DND-41 (cell line): ENCODE data around the gene RSPH3.

Experiments used
- ATAC-seq: fragments of 200-7000 bp; cut with Tn5 transposase; 3 replicates; pipeline ENCODE4 v1.9.1; 2021; ENCODE audit warnings: low read depth; ENCODE audit not compliant: insufficient read depth
- DNase-seq: peaks from one replicate; pipeline ENCODE4 v3.0.0-alpha.2; 2020
- H2AFZ ChIP-seq: 2 replicates; pipeline ENCODE4 v1.6.0; 2012; ENCODE audit warnings: low read depth, low read length
- H3K27ac ChIP-seq: 2 replicates; pipeline ENCODE4 v1.5.1; 2012; ENCODE audit warnings: low read length, inconsistent platforms
- H3K27me3 ChIP-seq: fragments of 200-600 bp; sonication (generic); 2 replicates; pipeline ENCODE4 v1.6.0; 2012; ENCODE audit warnings: low read length, mild to moderate bottlenecking, inconsistent platforms; ENCODE audit not compliant: insufficient read depth, poor library complexity
- H3K36me3 ChIP-seq: 2 replicates; pipeline ENCODE4 v1.5.1; 2012; ENCODE audit warnings: low read length, inconsistent platforms; ENCODE audit not compliant: insufficient read depth
- H3K4me1 ChIP-seq: 2 replicates; pipeline ENCODE4 v1.5.1; 2012; ENCODE audit warnings: mild to moderate bottlenecking, low read length; ENCODE audit not compliant: insufficient read depth
- H3K4me2 ChIP-seq: 2 replicates; pipeline ENCODE4 v1.6.0; 2012; ENCODE audit warnings: mild to moderate bottlenecking, moderate library complexity, low read length, inconsistent platforms; ENCODE audit not compliant: insufficient read depth
- H3K4me3 ChIP-seq, 2 experiments: fragments of 200-600 bp in 1 of 2; shearing (Covaris generic) in 1 of 2; 2 replicates each; pipeline ENCODE4 v1.5.1; 2012 to 2016; ENCODE audit warnings: inconsistent platforms in 2 of 2, low read length in 2 of 2, mild to moderate bottlenecking in 2 of 2, low read depth in 1 of 2, moderate library complexity in 1 of 2
- H3K79me2 ChIP-seq: 2 replicates; pipeline ENCODE4 v1.6.0; 2012; ENCODE audit warnings: low read length, inconsistent platforms; ENCODE audit not compliant: insufficient read depth
- H3K9ac ChIP-seq: 2 replicates; pipeline ENCODE4 v1.6.0; 2012; ENCODE audit warnings: low read depth, mild to moderate bottlenecking, inconsistent platforms, low read length, moderate library complexity
- H3K9me3 ChIP-seq: 2 replicates; pipeline ENCODE4 v1.5.1; 2012; ENCODE audit warnings: low read length, moderate library complexity, mild to moderate bottlenecking, inconsistent platforms; ENCODE audit not compliant: insufficient read depth, severe bottlenecking
- H4K20me1 ChIP-seq: 2 replicates; pipeline ENCODE4 v1.6.0; 2012; ENCODE audit warnings: low read length; ENCODE audit not compliant: insufficient read depth
- EZH2 ChIP-seq: IDR thresholded peaks from 3 replicates; pipeline ENCODE4 v1.6.1; 2012; ENCODE audit warnings: borderline replicate concordance, low read depth, mild to moderate bottlenecking, moderate library complexity, low read length, inconsistent platforms; ENCODE audit not compliant: severe bottlenecking
- TF ChIP-seq, protein P1 (sequence below): IDR thresholded peaks from 2 replicates; pipeline ENCODE4 v1.5.1; 2012; ENCODE audit warnings: borderline replicate concordance, low read length, moderate library complexity, mild to moderate bottlenecking; ENCODE audit not compliant: poor library complexity, severe bottlenecking; ENCODE audit errors: extremely low read depth

RSPH3 gene

DNA sequence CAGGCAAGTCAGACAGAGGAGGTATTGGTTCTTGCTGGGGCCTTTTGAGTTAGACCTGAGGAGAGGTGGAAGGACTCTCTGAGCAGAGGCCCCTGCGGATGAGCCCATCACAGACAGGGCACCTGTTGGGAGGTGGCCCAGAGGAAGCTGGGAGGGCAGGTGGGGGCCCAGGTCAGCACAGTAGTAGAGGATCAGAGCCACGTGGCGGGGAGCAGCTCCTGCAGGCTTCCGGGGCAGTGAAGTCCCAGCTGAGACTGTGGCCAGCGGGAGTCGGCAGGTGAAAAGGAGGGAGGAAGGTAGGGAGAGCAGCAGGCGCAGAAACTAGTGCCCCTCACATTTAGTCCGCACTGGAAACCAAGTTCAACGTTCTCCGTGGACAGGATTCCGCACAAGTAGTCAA, 61.8 kb downstream of the RSPH3 start:
- TF ChIP-seq, protein P1, sequence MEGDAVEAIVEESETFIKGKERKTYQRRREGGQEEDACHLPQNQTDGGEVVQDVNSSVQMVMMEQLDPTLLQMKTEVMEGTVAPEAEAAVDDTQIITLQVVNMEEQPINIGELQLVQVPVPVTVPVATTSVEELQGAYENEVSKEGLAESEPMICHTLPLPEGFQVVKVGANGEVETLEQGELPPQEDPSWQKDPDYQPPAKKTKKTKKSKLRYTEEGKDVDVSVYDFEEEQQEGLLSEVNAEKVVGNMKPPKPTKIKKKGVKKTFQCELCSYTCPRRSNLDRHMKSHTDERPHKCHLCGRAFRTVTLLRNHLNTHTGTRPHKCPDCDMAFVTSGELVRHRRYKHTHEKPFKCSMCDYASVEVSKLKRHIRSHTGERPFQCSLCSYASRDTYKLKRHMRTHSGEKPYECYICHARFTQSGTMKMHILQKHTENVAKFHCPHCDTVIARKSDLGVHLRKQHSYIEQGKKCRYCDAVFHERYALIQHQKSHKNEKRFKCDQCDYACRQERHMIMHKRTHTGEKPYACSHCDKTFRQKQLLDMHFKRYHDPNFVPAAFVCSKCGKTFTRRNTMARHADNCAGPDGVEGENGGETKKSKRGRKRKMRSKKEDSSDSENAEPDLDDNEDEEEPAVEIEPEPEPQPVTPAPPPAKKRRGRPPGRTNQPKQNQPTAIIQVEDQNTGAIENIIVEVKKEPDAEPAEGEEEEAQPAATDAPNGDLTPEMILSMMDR: no peak
- TF ChIP-seq EZH2: no peak
- no peaks in the 10 kb centered on the region for H3K4me1 ChIP-seq
- no peak overlapping the region for H3K4me3 ChIP-seq
- H3K79me2 ChIP-seq: no peaks in the 10 kb centered on the region
- ATAC-seq: no peak
- no peak overlapping the region for H3K4me2 ChIP-seq
- no peak overlapping the region for H3K27ac ChIP-seq
- H3K9me3 ChIP-seq: no peaks in the 10 kb centered on the region
- H3K27me3 ChIP-seq: no peaks in the 10 kb centered on the region
- H3K36me3 ChIP-seq: no peaks in the 10 kb centered on the region
- H4K20me1 ChIP-seq: no peaks in the 10 kb centered on the region
- H2AFZ ChIP-seq: no peak overlapping the region
- H3K9ac ChIP-seq: no peak overlapping the region
- DNase-seq: no peak

- Histone ChIP-seq H3K27ac (no peak overlapping the region), H3K4me2 (no peak overlapping the region), H3K79me2 (no peaks in the 10 kb centered on the region), H2AFZ (no peak overlapping the region), H3K36me3 (no peaks in the 10 kb centered on the region), H4K20me1 (no peaks in the 10 kb centered on the region), H3K4me1 (no peaks in the 10 kb centered on the region), H3K27me3 (no peaks in the 10 kb centered on the region), H3K9me3 (no peaks in the 10 kb centered on the region), H3K4me3 (no peak overlapping the region), H3K9ac (no peak overlapping the region)
- no peak for TF ChIP-seq EZH2
- TF ChIP-seq, protein P1: no peak
- ATAC-seq (no peak), DNase-seq (no peak)
These were observed 65.8 kb downstream of the RSPH3 start for GRCh38 chr6:158934157-158934556.

GRCh38 chr6:158933079-158933595, 66.9 kb downstream of the RSPH3 start:
- no peaks in the 10 kb centered on the region for H3K36me3 ChIP-seq
- H4K20me1 ChIP-seq: no peaks in the 10 kb centered on the region
- DNase-seq: no peak
- no peak overlapping the region for H3K4me2 ChIP-seq
- ATAC-seq: no peak
- H3K9ac ChIP-seq: no peak overlapping the region
- no peak for TF ChIP-seq EZH2
- TF ChIP-seq, protein P1: no peak
- no peaks in the 10 kb centered on the region for H3K27me3 ChIP-seq
- no peak overlapping the region for H3K4me3 ChIP-seq
- H2AFZ ChIP-seq: no peak overlapping the region
- no peaks in the 10 kb centered on the region for H3K79me2 ChIP-seq
- no peaks in the 10 kb centered on the region for H3K4me1 ChIP-seq
- no peaks in the 10 kb centered on the region for H3K9me3 ChIP-seq
- no peak overlapping the region for H3K27ac ChIP-seq

DNA sequence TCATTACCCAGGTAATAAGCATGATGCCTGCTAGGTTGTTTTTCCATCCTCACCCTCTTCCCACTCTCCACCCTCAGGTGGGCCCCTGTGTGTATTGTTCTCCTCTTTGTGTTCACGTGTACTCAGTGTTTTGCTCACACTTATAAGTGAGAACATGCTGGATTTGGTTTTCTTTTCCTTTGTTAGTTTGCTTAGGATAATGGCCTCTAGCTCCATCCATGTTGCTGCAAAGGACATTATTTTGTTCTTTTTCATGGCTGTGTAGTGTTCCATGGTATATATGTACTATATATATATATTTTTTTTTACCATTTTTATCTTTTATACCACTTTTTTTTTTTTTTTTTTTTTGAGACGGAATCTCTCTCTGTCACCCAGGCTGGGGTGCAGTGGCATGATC, 71.9 kb downstream of the RSPH3 start:
- TF ChIP-seq, protein P1: no peak
- TF ChIP-seq EZH2: no peak
- no peaks in the 10 kb centered on the region for H3K36me3 ChIP-seq
- no peak for ATAC-seq

More for the DNA sequence above, 71.9 kb downstream of the RSPH3 start:
- H3K27ac ChIP-seq: no peak overlapping the region
- H3K4me1 ChIP-seq: no peaks in the 10 kb centered on the region
- no peaks in the 10 kb centered on the region for H3K79me2 ChIP-seq
- H3K4me3 ChIP-seq: no peak overlapping the region
- no peaks in the 10 kb centered on the region for H3K27me3 ChIP-seq
- H3K9me3 ChIP-seq: no peaks in the 10 kb centered on the region
- no peak overlapping the region for H2AFZ ChIP-seq
- no peaks in the 10 kb centered on the region for H4K20me1 ChIP-seq
- DNase-seq: no peak
- no peak overlapping the region for H3K4me2 ChIP-seq
- no peak overlapping the region for H3K9ac ChIP-seq
